Fibroblast of skin of left quadriceps (primary cell): ENCODE results near the gene TMEM255B.
"Not testable (repeated sequence)": the region's sequence is repeated elsewhere in the genome, so short reads cannot be mapped to it uniquely, and the experiment has no call there.

Experiments used
- DNase-seq, 2 experiments: peaks; one replicate each; pipeline ENCODE4 v3.0.0-alpha.2; 2013; ENCODE audit warnings: low read depth in 2 of 2

Gene TMEM255B

GRCh38 chr13:113758651-113759524, at the start of gene TMEM255B:
Gene TMEM255B, plus strand, starts transcription at chr13:113759226. Its CDS starts 44 bp downstream, at chr13:113759270.
- peak; percentile 25 for DNase-seq

GRCh38 chr13:113722921-113723320, 36.1 kb upstream of the TMEM255B start:
- no peak for DNase-seq

- DNase-seq = no peak
Observed at GRCh38 chr13:113723410-113724015, 35.5 kb upstream of the TMEM255B start.

- no peak for DNase-seq
Observed at GRCh38 chr13:113724016-113724758, 34.8 kb upstream of the TMEM255B start.

- DNase-seq = peak; percentile 25
Observed at GRCh38 chr13:113724780-113725315, 34.2 kb upstream of the TMEM255B start.

GRCh38 chr13:113725329-113726105, 33.5 kb upstream of the TMEM255B start:
- not testable (repeated sequence) for DNase-seq

- DNase-seq = not testable (repeated sequence)
Observed at GRCh38 chr13:113726106-113726821, 32.8 kb upstream of the TMEM255B start.

GRCh38 chr13:113726961-113727411, 32.0 kb upstream of the TMEM255B start:
- no peak for DNase-seq

GRCh38 chr13:113728571-113729054, 30.4 kb upstream of the TMEM255B start:
- no peak for DNase-seq

GRCh38 chr13:113729187-113730019, 29.6 kb upstream of the TMEM255B start:
- DNase-seq = no peak

GRCh38 chr13:113730258-113730691, 28.8 kb upstream of the TMEM255B start:
- DNase-seq = no peak

- no peak for DNase-seq
Observed at GRCh38 chr13:113730831-113731191, 28.2 kb upstream of the TMEM255B start.

- no peak for DNase-seq
Observed at GRCh38 chr13:113731192-113732175, 27.5 kb upstream of the TMEM255B start.

GRCh38 chr13:113732176-113732960, 26.7 kb upstream of the TMEM255B start:
- no peak for DNase-seq

- DNase-seq = no peak
Observed at GRCh38 chr13:113732961-113733950, 25.8 kb upstream of the TMEM255B start.
